ENCODE data around the gene SDK1. TPM values are rescaled to one million over a fixed set of nuclear protein-coding genes. Genes with fewer than 3 reads are reported as not detected.
A peak's percentile ranks its signal among the peaks of the same experiment; 100 is the strongest.

SDK1 gene
- total and polyA plus RNA-seq, 7 donors: 0.31 to 2.4 (median 1.3) TPM

DNA sequence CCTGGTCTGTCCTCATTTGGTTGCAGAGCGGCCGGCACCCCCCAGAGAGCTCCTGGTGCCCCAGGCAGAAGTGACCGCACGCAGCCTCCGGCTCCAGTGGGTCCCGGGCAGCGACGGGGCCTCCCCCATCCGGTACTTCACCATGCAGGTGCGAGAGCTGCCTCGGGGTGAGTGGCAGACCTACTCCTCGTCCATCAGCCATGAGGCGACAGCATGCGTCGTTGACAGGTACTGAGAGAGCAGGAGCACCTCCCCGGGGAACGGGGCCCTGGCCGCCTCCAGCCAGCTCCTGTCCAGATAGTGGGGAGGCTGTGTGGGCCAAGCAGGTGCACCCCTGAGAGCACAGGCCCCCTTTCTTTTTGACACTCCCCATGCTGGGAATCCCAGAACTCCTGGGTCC lies 848.2 kb downstream of the SDK1 start:
- no peak for ATAC-seq
- intact Hi-C loops (cut with DNase I): no loop called here
- TF ChIP-seq, protein P1, sequence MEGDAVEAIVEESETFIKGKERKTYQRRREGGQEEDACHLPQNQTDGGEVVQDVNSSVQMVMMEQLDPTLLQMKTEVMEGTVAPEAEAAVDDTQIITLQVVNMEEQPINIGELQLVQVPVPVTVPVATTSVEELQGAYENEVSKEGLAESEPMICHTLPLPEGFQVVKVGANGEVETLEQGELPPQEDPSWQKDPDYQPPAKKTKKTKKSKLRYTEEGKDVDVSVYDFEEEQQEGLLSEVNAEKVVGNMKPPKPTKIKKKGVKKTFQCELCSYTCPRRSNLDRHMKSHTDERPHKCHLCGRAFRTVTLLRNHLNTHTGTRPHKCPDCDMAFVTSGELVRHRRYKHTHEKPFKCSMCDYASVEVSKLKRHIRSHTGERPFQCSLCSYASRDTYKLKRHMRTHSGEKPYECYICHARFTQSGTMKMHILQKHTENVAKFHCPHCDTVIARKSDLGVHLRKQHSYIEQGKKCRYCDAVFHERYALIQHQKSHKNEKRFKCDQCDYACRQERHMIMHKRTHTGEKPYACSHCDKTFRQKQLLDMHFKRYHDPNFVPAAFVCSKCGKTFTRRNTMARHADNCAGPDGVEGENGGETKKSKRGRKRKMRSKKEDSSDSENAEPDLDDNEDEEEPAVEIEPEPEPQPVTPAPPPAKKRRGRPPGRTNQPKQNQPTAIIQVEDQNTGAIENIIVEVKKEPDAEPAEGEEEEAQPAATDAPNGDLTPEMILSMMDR (IDR thresholded peaks at IDR 0.05): no peak
- Histone ChIP-seq H3K27ac (no peak overlapping the region), H3K9me3 (no peaks in the 10 kb centered on the region), H3K36me3 (ENCODE audit: insufficient read depth in 1 of 2, low read depth in 1 of 2) (no peaks in the 10 kb centered on the region), H3K4me1 (no peaks in the 10 kb centered on the region), H3K27me3 (ENCODE audit: insufficient read depth in 3 of 3, low read length in 2 of 3) (peaks cover 0 to 5% (median 4%) of the 10 kb centered on the region in 3 donors), H3K4me3 (no peak overlapping the region)
- WGBS, 3 donors: 87 to 93% (median 88%) methylated on average over 17 to 18 of the region's 18 CpGs
- DNase-seq: no peak

- Histone ChIP-seq H3K4me3 (no peak overlapping the region), H3K9me3 (no peaks in the 10 kb centered on the region), H3K4me1 (no peaks in the 10 kb centered on the region), H3K27ac (no peak overlapping the region), H3K36me3 (ENCODE audit: insufficient read depth in 1 of 2, low read depth in 1 of 2) (no peaks in the 10 kb centered on the region), H3K27me3 (ENCODE audit: insufficient read depth in 3 of 3, low read length in 2 of 3) (peaks cover 0 to 4% (median 0%) of the 10 kb centered on the region in 3 donors)
- no peak for DNase-seq
- intact Hi-C loops (cut with DNase I): no loop called here
- 92 to 96% (median 93%) methylated on average over 11 of the region's 11 CpGs for WGBS, 3 donors
- TF ChIP-seq, protein P1 (IDR thresholded peaks at IDR 0.05): no peak
- no peak for ATAC-seq
Measured at GRCh38 chr7:4149645-4150044, 848.6 kb downstream of the SDK1 start.

- ATAC-seq: no peak
- no peak for DNase-seq
- no peaks in the 10 kb centered on the region for H3K9me3 ChIP-seq
- H3K4me1 ChIP-seq: no peaks in the 10 kb centered on the region
- H3K4me3 ChIP-seq: no peak overlapping the region
- H3K27ac ChIP-seq: no peak overlapping the region
- H3K36me3 ChIP-seq (ENCODE audit: insufficient read depth in 1 of 2, low read depth in 1 of 2): no peaks in the 10 kb centered on the region
- H3K27me3 ChIP-seq (ENCODE audit: insufficient read depth in 3 of 3, low read length in 2 of 3): no peaks in the 10 kb centered on the region
- 91 to 98% (median 98%) methylated on average over 9 of the region's 9 CpGs for WGBS, 3 donors
- TF ChIP-seq, protein P1 (IDR thresholded peaks at IDR 0.05): no peak
- intact Hi-C loops (cut with DNase I): no loop called here
Measured at GRCh38 chr7:4150731-4151130, 849.7 kb downstream of the SDK1 start.

DNA sequence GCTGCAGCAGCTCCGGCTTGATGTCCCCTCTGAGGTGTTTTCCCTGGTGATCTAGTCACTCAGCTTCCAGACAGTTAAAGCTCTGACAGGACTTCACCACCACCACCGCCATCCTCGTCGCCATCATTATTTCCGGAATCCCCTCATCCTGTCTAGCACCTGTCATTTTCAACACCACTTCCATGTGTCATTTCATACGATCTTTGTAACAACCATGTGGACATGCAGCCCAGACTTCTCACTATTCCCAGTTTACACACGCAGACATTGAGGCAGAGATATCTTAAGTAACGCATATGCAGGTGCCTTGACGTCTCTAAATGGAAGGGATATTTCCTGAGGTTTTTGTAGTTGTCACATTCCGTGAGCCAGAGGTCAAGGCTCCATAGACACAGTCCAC lies 850.5 kb downstream of the SDK1 start:
- H3K4me3 ChIP-seq: no peak overlapping the region
- no peaks in the 10 kb centered on the region for H3K4me1 ChIP-seq
- H3K36me3 ChIP-seq (ENCODE audit: insufficient read depth in 1 of 2, low read depth in 1 of 2): no peaks in the 10 kb centered on the region
- DNase-seq: no peak
- intact Hi-C loops (cut with DNase I): no loop called here
- TF ChIP-seq, protein P1 (IDR thresholded peaks at IDR 0.05): no peak
- H3K27ac ChIP-seq: no peak overlapping the region
- no peaks in the 10 kb centered on the region for H3K27me3 ChIP-seq (ENCODE audit: insufficient read depth in 3 of 3, low read length in 2 of 3)
- no peak for ATAC-seq
- 57 to 65% (median 63%) methylated on average over 10 of the region's 10 CpGs for WGBS, 3 donors
- no peaks in the 10 kb centered on the region for H3K9me3 ChIP-seq

GRCh38 chr7:4151926-4152549 lies 851.0 kb downstream of the SDK1 start:
- TF ChIP-seq, protein P1 (IDR thresholded peaks at IDR 0.05): no peak
- Histone ChIP-seq H3K27me3 (ENCODE audit: insufficient read depth in 3 of 3, low read length in 2 of 3) (no peaks in the 10 kb centered on the region), H3K4me3 (no peak overlapping the region), H3K4me1 (no peaks in the 10 kb centered on the region), H3K9me3 (no peaks in the 10 kb centered on the region), H3K36me3 (ENCODE audit: insufficient read depth in 1 of 2, low read depth in 1 of 2) (no peaks in the 10 kb centered on the region), H3K27ac (no peak overlapping the region)
- intact Hi-C loops (cut with DNase I): no loop called here
- ATAC-seq (peak; percentile 30 to 77 (median 65)), DNase-seq (peak; percentile 55 to 78)
- 29 to 41% (median 30%) methylated on average over 13 of the region's 13 CpGs for WGBS, 3 donors

Data from psoas muscle (tissue), 8 donors.